Measurements from ENCODE around the gene CCL13. TPM values are rescaled to one million over a fixed set of nuclear protein-coding genes. Genes with fewer than 3 reads are reported as not detected.

Gene CCL13
- polyA plus RNA-seq, 1 donor from 2014 or later, result not detected

DNA sequence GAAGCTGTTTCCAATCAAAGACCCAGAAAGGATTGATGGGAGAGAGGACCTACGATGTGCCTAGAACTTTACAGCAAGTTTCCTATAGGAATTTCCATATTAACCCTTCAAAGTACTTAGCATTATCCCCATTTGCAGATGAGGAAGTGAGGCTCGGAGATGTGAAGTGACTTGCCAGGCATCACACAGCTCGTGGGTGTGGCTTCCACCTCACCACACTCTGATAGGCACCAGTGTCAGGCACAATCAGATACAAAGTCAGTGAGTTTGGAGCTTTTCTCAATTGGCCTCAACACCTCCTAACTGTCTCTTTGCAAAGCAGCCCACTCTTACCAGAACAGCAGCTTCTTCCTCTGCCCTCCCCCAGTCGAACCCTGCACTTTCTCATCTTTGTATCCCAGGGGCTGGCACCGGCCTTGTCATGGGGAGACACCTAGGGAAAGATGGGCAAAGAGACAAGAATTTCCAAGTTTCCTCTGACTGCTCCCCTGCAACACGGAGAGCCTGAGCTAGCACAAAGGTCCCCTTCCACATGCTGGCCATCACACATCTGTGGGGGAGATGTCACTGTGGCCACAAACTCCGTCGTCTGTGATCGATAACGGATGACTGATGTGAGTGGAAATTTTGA is 44.1 kb downstream of the CCL13 start:
- H2AFZ ChIP-seq (ENCODE audit: low read depth, low read length), result no peak overlapping the region
- TF ChIP-seq, protein P1, sequence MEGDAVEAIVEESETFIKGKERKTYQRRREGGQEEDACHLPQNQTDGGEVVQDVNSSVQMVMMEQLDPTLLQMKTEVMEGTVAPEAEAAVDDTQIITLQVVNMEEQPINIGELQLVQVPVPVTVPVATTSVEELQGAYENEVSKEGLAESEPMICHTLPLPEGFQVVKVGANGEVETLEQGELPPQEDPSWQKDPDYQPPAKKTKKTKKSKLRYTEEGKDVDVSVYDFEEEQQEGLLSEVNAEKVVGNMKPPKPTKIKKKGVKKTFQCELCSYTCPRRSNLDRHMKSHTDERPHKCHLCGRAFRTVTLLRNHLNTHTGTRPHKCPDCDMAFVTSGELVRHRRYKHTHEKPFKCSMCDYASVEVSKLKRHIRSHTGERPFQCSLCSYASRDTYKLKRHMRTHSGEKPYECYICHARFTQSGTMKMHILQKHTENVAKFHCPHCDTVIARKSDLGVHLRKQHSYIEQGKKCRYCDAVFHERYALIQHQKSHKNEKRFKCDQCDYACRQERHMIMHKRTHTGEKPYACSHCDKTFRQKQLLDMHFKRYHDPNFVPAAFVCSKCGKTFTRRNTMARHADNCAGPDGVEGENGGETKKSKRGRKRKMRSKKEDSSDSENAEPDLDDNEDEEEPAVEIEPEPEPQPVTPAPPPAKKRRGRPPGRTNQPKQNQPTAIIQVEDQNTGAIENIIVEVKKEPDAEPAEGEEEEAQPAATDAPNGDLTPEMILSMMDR (IDR thresholded peaks at IDR 0.05; ENCODE audit: poor library complexity, severe bottlenecking), result no peak
- no peak for TF ChIP-seq TAF1 (IDR thresholded peaks at IDR 0.05; ENCODE audit: low read depth)
- no peak for TF ChIP-seq POLR2AphosphoS5 (IDR thresholded peaks at IDR 0.05)
- TF ChIP-seq EZH2 (IDR thresholded peaks at IDR 0.05; ENCODE audit: borderline replicate concordance, insufficient read depth, low read length, poor library complexity, severe bottlenecking), result no peak
- TF ChIP-seq SMC3 (conservative IDR thresholded peaks at IDR 0.05; ENCODE audit: poor library complexity), result no peak
- TF ChIP-seq MXI1 (conservative IDR thresholded peaks at IDR 0.05; ENCODE audit: poor library complexity, severe bottlenecking), result no peak
- H3F3A ChIP-seq (ENCODE audit: insufficient read depth, low read length, poor library complexity, severe bottlenecking), result no peaks in the 10 kb centered on the region
- no peak overlapping the region for H3K4me3 ChIP-seq (ENCODE audit: low read length)
- no peak overlapping the region for H3K27ac ChIP-seq (ENCODE audit: low read length)
- H3K9ac ChIP-seq (ENCODE audit: low read length), result no peak overlapping the region
- H3K9me3 ChIP-seq (ENCODE audit: low read length), result no peaks in the 10 kb centered on the region
- no peaks in the 10 kb centered on the region for H3K9me2 ChIP-seq (ENCODE audit: insufficient read depth, low read length)
- no peaks in the 10 kb centered on the region for H4K20me1 ChIP-seq (ENCODE audit: insufficient read depth)
- no peaks in the 10 kb centered on the region for H3K79me2 ChIP-seq (replicated peaks; ENCODE audit: insufficient read depth, low read length)
- no peak overlapping the region for H3K4me2 ChIP-seq (ENCODE audit: low read length)
- no peaks in the 10 kb centered on the region for H3K36me3 ChIP-seq (ENCODE audit: insufficient read depth, low read length)
- no peaks in the 10 kb centered on the region for H3K27me3 ChIP-seq (ENCODE audit: insufficient read depth, low read depth, low read length)

DNA sequence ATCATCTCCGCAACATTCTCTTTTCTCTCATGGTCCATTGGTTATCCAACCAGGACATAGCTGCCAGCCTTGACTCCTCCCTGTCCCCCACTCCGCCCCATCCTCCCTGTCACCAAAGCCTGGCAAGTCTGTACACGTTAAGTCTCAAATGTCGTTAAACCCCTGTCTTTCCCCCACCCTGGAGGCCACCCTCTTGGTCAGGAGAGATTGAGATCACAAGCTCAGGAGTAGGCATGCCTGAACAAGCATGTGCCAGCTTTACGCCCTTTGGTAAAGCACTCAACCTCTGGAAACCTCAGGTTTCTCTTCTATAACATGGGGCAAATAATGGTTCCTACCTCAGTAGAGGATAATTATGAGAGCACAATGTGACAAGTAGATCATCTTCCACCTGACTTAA is 44.9 kb downstream of the CCL13 start:
- no peaks in the 10 kb centered on the region for H3K36me3 ChIP-seq (ENCODE audit: insufficient read depth, low read length)
- no peaks in the 10 kb centered on the region for H4K20me1 ChIP-seq (ENCODE audit: insufficient read depth)
- no peaks in the 10 kb centered on the region for H3K9me3 ChIP-seq (ENCODE audit: low read length)
- H3K4me2 ChIP-seq (ENCODE audit: low read length), result no peak overlapping the region
- H3K9ac ChIP-seq (ENCODE audit: low read length), result no peak overlapping the region
- TF ChIP-seq REST (IDR thresholded peaks at IDR 0.05; ENCODE audit: borderline replicate concordance) (no peak), SMC3 (conservative IDR thresholded peaks at IDR 0.05; ENCODE audit: poor library complexity) (no peak), MXI1 (conservative IDR thresholded peaks at IDR 0.05; ENCODE audit: poor library complexity, severe bottlenecking) (no peak), RAD21 (conservative IDR thresholded peaks at IDR 0.05) (no peak), EZH2 (IDR thresholded peaks at IDR 0.05; ENCODE audit: borderline replicate concordance, insufficient read depth, low read length, poor library complexity, severe bottlenecking) (no peak)
- no peaks in the 10 kb centered on the region for H3K9me2 ChIP-seq (ENCODE audit: insufficient read depth, low read length)
- H3K27me3 ChIP-seq (ENCODE audit: insufficient read depth, low read depth, low read length), result no peaks in the 10 kb centered on the region
- H2AFZ ChIP-seq (ENCODE audit: low read depth, low read length), result no peak overlapping the region
- H3F3A ChIP-seq (ENCODE audit: insufficient read depth, low read length, poor library complexity, severe bottlenecking), result no peaks in the 10 kb centered on the region
- no peak overlapping the region for H3K27ac ChIP-seq (ENCODE audit: low read length)
- no peaks in the 10 kb centered on the region for H3K79me2 ChIP-seq (replicated peaks; ENCODE audit: insufficient read depth, low read length)
- no peak overlapping the region for H3K4me3 ChIP-seq (ENCODE audit: low read length)

- Histone ChIP-seq H3F3A (ENCODE audit: insufficient read depth, low read length, poor library complexity, severe bottlenecking) (no peaks in the 10 kb centered on the region), H3K9me2 (ENCODE audit: insufficient read depth, low read length) (no peaks in the 10 kb centered on the region), H3K9ac (ENCODE audit: low read length) (no peak overlapping the region), H3K36me3 (ENCODE audit: insufficient read depth, low read length) (no peaks in the 10 kb centered on the region), H3K4me2 (ENCODE audit: low read length) (no peak overlapping the region), H3K27me3 (ENCODE audit: insufficient read depth, low read depth, low read length) (no peaks in the 10 kb centered on the region), H4K20me1 (ENCODE audit: insufficient read depth) (no peaks in the 10 kb centered on the region), H2AFZ (ENCODE audit: low read depth, low read length) (no peak overlapping the region), H3K27ac (ENCODE audit: low read length) (no peak overlapping the region), H3K4me3 (ENCODE audit: low read length) (no peak overlapping the region), H3K79me2 (replicated peaks; ENCODE audit: insufficient read depth, low read length) (no peaks in the 10 kb centered on the region), H3K9me3 (ENCODE audit: low read length) (no peaks in the 10 kb centered on the region)
- TF ChIP-seq POLR2AphosphoS5 (IDR thresholded peaks at IDR 0.05) (no peak), EZH2 (IDR thresholded peaks at IDR 0.05; ENCODE audit: borderline replicate concordance, insufficient read depth, low read length, poor library complexity, severe bottlenecking) (no peak), SMC3 (conservative IDR thresholded peaks at IDR 0.05; ENCODE audit: poor library complexity) (no peak), RAD21 (conservative IDR thresholded peaks at IDR 0.05) (no peak), EP300 (conservative IDR thresholded peaks at IDR 0.05; ENCODE audit: poor library complexity, severe bottlenecking) (no peak), TAF1 (IDR thresholded peaks at IDR 0.05; ENCODE audit: low read depth) (no peak), MXI1 (conservative IDR thresholded peaks at IDR 0.05; ENCODE audit: poor library complexity, severe bottlenecking) (no peak), REST (IDR thresholded peaks at IDR 0.05; ENCODE audit: borderline replicate concordance) (no peak)
- TF ChIP-seq, protein P1 (IDR thresholded peaks at IDR 0.05; ENCODE audit: poor library complexity, severe bottlenecking), result no peak
These were observed 46.7 kb downstream of the CCL13 start for GRCh38 chr17:34403006-34403405.

All from neural cell (in vitro differentiated cells).